22Rv1 (cell line): Measurements from ENCODE around the gene SPRR2G.
"Not testable (repeated sequence)": the region's sequence is repeated elsewhere in the genome, so short reads cannot be mapped to it uniquely, and the experiment has no call there.

Experiments
- H3K27ac ChIP-seq: fragments of 450-650 bp; 2 replicates; pipeline ENCODE4 v1.5.1; 2017
- CTCF ChIP-seq: fragments of 450-650 bp; IDR thresholded peaks from 2 replicates; pipeline ENCODE4 v1.5.1; 2017; ENCODE audit warnings: mild to moderate bottlenecking
- ZFX ChIP-seq: fragments of 450-650 bp; IDR thresholded peaks from 2 replicates; pipeline ENCODE4 v1.6.1; 2017; ENCODE audit warnings: antibody characterized with exemption, borderline replicate concordance

SPRR2G gene

GRCh38 chr1:153113416-153113815 is 37.3 kb downstream of the SPRR2G start, which contains the start of gene SPRR2F:
Gene SPRR2F, minus strand, starts transcription at chr1:153113516. Its CDS starts 783 bp downstream, at chr1:153112733.
- H3K27ac ChIP-seq: no peak within 1 kb of the TSS
- no peak for TF ChIP-seq ZFX
- TF ChIP-seq CTCF: no peak

DNA sequence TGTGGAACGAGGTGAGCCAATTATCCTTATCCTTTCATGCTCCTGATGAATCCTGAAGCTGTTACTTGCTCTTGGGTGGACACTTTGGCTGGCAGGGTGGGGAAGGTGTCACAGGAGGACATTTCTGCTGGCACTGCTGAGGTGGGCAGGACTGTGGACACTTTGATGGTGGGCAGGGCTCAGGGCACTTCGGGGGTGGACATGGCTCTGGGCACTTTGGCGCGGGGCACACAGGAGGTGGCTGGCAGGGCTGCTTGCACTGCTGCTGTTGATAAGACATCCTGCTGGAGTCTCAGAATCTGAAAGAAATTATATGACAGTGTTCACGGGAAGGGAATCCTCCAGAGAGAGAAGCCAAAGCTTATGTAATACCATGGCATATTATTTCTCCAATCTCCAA is 38.2 kb downstream of the SPRR2G start:
- not testable (repeated sequence) for H3K27ac ChIP-seq

DNA sequence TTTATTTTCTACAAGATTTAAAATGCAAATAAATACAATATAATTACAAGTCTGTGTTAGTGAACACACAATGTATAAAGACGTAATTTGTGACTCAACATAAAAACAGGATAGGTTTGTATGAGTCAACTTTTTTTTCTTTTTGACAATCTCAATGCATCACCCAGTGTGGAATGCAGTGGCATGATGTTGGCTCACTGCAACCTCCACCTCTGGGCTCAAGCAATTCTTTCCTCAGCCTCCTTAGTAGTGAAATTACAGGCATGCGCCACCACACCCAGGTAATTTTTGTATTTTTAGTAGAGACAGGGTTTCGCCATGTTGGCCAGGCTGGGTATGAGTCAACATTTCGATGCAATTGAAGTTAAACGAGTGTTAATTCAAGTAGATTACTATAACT is 50.4 kb downstream of the SPRR2G start:
- H3K27ac ChIP-seq: no peak overlapping the region
- TF ChIP-seq CTCF (no peak), ZFX (no peak)
